AG08396 (cell line): ENCODE measurements around the gene AGR3.

ENCODE experiments used
- DNase-seq: peaks from one replicate; pipeline ENCODE4 v3.0.0; 2012; ENCODE audit warnings: low spot score, mixed read lengths

AGR3 gene

DNA sequence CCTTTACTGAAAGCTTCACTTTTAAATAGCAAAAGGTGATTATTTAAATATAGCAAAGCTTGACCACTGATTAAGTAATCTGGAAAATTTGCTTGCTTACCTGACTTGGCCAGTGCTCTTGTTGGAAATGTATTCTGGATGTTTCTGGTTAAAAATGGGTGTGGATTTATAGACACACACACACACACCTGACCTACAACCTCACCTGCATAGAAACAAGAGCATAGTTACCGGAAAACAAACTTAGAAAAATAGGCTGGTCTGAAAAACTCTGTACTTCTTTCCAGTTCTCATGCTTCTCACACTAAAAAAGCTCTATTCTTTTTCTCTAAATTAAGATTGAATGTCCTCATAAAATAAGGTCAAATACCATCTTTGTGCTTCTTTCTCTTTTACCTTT, at the start of gene AGR3:
AGR3 (minus strand) TSS at position 140 of the 400 bp plus-strand sequence. CDS start 3,365 bp downstream, outside the sequence.
- DNase-seq: no peak

DNA sequence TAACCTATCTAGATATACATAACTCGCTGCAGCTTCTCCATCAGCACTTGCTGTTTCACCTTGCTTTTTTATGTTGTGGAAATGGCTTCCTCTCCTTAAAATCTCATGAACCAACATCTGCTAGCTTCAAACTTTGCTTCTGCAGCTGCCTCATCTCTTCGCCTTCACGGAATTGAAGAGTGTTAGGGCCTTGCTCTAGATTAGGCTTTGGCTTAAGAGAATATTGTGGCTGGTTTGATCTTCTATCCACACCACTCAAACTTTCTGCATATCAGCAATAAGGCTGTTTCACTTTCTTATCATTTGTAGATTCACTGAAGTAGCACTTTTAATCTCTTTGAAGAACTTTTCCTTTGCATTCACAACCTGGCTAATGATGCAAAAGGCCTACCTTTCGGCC, 49.2 kb upstream of the AGR3 start:
- DNase-seq: no peak

DNA sequence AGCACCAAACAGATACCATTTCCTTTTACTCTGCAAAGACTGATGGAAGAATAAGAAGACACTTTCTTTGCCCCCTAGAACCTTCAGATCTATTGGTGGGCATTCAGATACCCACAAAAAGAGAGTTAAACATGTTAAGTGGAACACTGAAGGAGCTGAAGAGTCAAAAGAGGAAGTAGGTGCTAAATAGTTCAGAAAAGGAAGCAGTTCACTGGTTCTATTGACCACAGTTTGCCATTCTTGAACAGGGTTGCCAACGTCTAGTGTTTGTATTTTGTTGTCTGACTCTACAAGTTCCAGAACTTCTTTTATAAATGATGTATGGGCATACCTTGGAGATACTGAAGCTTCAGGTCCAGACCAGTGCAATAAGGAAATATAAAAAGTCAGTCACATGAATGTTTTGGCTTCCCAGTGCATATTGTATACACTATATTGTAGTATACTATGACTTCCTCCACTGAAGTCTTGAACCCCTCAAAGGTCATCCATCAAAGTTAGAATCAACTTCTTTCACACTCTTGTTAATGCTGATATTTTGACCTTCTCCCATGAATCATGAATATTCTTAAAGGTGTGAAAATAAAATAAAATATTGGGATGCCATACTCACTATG, 47.5 kb upstream of the AGR3 start:
- DNase-seq: no peak

DNA sequence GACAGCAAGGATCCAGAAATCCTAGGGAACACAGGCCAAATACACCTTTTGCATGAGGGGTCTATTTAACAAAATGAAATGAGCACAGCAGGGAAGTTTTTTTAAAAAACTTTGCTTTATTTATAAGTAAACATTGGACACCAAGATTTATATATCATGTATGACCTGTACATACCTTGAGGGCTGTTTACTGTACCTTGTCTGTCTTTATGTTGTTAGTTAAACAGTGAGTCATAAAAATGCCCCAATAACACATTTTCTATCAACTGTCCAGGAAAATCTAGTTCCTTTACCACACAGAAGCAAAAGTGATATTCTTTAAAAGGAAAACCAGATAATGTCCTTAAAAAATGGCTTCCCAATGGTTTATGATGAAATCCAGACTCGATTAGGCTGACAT, 45.1 kb upstream of the AGR3 start:
- DNase-seq: no peak

DNA sequence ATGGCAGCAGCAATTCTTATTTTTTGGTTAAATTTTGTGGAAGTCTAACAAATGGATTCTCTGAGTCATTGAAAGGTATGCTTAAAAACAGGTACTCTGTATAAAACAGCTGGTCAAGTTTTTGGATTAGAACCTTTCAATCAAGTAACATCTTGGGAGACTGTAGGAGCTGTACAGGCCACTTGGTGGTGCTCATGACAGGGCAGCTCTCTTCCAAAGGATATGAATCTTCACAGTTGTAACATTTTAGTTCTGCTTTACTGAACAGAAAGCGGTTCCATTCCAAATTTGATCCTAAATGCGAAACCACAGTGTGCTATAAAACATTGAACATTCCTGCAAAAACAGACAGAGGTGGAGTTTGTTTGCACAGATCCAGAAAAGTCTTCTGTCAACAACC, 44.5 kb upstream of the AGR3 start:
- peak; percentile 34 for DNase-seq

DNA sequence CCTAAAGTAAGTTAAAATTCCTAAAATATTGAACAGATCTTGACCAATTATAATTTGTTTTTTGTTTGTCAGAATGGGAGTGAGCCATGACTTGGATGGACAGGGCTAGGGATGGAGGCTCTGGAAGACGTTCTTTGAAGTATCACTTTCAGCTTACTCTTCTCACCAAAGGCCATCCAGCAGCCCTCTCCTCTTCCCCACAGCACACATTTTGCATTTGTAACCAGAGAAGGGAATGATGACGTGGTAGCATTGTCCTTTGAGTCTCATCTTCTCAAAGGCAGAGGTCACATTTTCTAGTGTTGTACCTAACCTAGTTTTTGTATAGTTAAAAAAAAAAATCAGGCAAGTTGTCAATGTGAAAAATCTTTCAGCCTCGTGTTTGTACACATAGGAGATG, 43.8 kb upstream of the AGR3 start:
- no peak for DNase-seq

DNA sequence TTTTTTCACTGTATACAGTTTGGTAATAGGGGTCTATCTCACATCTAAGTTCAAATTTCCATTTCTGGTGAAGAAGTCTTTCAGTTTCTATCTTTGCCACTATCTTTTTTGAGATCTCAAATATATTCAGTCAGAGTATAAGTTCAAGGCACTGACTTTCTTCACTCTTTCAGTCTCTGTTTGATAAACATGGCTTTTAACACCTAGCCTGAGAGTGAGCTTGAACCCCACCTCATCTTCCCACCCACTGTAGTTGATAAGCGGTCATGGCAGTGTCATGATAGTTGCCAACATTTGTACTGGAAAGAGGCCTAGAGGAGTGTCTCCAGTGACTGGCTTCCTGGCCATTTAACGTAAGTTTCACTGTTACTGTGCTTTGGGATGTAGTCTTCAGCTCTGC, 41.2 kb upstream of the AGR3 start:
- DNase-seq: no peak

DNA sequence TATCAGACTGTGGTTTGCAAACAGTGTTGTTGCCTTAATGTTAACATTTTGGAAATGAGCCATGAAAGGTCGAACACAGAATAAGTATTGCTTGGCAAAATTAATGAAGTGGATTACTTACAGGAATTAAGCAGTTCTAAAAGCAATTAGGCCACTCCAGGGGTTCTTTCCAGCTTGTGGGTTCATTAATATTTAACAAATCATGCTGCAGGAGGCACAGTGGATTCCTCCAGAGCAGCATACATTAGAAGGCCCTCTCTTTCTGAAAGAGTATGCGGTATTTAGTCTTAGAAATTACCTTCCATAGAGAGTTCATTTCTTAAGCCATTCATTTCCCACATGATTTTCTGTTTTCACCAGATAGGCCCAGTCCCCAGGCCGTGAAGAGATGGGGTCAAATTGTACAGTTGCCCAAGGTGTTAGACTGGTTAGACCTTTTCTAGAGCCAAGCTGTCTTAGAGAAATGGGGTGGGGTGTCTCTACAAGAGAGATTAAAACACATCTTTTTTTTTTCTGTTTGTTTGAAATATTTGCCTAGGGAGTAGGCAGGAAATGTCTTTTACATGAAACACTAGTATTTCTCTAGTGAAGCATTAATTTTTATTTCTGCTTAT, 40.0 kb upstream of the AGR3 start:
- no peak for DNase-seq

DNA sequence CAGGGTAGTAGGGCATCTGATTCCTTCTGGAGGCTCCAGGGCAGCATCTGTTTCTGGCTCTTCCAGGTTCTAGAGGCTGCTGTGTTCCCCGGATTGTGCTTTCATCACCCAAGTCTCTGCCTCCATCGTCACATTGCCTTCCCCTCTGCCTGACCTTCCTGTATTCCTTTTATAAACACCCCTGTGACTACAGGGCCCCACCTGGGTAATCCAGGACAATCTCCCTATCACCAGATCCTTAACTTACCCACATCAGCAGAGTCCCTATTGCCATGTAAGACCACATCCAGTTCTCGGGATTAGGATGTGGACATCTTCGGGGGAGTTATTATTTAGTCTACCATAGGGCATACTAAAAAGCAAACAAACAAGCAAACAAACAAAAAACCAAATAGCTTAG, 39.4 kb upstream of the AGR3 start:
- DNase-seq: no peak

DNA sequence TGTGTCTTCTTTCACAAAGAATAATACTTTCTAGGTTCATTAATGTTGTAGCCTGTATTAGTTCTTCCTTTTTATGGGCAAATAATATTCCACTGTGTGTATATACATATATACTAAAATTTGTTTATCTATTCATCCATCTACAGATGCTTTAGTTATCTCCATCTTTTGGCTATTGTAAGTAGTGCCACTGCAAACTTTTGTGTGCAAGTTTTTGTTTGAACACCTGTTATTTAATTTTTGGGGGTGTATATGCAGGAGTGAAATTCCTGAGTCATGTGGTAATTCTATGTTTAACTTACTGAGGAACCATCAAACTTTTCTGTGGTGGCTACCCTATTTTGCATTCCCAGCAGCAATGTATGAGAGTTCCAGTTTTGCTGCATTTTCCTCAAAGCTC, 37.7 kb upstream of the AGR3 start:
- no peak for DNase-seq

DNA sequence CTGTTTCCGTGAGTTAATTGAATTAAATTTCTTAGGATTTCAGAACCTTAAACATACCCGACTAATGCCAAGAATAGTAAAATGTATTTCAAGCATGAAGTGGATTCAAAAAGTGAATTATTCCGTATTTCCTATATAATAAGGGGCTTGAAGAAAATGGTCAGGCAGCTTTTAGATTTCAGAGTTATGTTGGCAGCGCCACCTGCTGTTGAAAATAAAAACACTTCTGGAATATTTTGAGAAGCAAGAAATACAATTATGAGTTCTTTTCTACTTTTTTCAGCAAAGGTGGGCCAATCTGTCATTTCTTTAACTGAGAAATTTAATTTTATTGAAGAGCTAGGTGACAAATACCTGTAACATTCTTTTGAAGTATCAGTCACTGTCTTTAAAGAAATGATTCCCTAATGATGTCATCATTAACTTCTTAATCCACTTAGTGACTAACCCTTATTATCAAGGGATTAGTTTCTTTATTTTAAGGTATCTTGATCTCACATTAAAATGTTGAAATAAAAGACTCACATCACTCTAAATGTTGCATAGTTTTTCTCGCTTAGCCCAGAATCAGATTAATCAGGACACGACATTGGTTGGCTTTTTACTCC, 36.6 kb upstream of the AGR3 start:
- peak; percentile 16 for DNase-seq

DNA sequence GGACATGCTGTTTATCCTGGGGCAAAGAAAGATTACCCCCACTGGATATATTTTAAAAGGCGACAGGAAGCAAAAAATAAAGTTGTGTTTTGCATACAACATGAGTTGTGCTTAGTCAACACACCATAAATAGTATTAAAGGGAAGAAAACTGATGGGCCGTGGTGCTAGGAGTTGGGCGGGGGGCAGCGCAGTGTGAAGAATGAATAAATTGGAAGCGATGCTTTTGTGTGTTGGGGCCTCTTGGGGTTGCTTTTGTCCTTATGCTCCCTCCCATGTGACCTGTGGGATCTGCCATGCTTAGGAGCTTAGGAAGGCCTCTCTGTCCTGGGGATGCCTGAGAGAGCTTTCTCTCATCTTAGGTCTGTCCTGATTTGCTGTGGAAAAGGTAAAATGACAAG, 35.0 kb upstream of the AGR3 start:
- DNase-seq: no peak

DNA sequence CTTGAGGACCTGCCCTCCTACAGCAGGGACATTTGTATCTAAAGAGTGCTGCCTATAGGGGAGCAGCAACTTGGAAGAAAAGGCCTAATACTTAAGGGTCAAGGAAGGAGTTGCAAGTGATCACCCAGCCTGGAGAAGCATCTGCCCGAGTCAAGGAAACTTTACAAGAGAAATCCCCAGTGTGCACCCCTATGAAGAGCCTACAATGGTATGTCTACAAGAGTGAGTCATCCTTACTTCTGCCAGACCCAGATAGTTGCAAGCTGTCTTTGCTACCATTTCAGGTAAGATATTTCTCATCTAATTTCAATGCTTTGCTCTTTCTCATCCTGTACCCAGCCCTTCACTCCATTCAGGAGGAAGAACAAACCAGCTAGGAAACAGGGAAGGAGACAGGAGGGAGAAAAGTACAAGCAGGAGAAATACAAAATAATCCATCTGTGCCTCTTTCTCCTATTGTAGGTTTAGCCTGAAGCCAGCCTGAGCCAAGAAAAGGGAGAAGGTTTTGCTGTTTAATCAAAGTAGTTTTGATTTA, 34.4 kb upstream of the AGR3 start:
- peak; percentile 29 for DNase-seq

DNA sequence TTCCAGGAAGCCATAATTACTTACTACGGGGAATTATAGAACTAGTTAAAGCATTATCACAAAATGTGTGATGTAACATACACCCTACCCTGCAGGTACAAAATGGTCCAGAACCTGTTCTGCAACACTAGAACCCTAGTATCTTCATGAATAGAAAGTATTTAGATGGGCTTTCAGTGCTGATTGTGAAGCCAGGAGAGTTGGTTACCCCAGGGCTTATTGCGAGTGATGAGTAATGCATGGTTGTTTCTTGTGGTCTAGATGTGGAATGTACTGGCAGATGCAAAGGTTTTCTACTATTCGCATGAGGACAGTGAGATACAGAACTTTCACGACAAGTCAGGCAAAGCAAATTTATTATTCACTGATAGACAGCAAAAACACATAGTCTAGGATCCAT, 33.6 kb upstream of the AGR3 start:
- peak; percentile 70 for DNase-seq

DNA sequence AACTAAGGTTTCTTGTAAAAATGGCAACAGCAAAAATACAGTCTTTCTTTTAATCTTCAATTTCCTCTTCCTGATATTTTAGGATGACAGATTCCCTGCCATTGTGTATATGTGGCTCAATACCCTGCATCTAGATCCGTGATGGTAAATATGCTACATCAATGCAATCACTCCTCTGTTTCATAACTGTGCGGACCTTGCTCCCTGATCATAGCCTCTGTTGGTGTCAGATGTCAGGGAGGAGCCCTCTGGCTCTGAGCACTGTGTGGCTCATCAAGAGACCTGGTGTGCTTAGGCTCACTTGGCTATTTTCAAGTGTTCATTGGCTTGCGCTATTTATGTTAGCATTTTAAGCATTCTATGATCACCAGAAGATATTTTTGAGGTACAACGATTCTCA, 33.0 kb upstream of the AGR3 start:
- DNase-seq: no peak

DNA sequence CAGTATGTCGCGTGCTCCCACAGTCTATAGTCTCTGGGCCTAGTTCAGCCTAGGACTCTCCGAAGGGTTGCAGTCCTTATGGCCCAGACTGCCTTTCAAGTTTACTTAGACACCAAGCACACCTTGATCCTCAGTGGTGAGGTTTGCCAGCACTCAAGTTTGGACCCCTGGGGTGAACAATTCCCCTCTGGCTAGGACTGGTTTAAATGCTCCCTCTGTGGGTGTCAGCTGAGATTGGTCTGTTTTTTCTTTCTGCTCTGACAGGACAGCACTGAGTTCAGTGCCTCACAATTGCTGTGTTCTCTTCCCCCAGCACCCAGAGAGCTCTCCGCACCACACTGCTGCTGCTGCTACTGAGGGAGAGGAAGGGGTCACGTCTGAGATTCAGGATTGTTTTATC, 31.9 kb upstream of the AGR3 start:
- no peak for DNase-seq

DNA sequence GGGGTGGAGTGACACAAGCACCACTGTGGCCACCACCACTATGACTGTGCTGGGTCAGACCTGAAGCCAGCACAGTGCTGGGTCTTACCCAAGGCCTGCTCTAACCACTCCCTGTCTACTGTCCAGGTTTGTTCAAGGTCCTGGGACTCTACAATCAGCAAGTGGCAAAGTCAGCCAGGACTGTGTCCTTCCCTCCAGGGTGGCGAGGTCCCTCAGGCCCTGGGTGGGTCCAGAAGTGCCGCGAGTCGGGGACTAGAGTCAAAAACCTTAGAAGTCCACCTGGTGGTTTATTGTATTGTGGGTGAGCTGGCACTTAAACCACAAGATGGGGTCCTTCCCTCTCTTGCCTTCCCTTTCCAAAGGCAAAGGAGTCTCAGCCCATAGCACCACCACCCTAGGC, 30.8 kb upstream of the AGR3 start:
- no peak for DNase-seq

DNA sequence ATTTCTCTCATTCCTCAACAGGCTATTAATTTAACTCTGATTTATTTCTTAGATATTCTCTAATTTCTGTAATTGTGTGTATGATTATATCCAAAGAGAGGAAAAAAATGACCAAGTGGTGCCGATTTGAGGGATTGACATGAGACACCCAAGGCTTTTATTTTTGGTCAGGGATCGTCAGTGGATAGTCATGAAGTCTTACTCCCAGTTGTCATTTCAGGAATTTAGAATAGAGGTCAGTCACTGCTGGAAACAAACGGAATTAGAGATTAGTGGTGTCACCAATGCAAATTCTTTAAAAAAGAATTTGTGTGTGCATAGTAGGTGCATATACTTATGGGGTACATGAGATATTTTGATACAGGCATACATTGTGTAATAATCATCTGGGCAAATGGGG, 26.8 kb upstream of the AGR3 start:
- DNase-seq: no peak

DNA sequence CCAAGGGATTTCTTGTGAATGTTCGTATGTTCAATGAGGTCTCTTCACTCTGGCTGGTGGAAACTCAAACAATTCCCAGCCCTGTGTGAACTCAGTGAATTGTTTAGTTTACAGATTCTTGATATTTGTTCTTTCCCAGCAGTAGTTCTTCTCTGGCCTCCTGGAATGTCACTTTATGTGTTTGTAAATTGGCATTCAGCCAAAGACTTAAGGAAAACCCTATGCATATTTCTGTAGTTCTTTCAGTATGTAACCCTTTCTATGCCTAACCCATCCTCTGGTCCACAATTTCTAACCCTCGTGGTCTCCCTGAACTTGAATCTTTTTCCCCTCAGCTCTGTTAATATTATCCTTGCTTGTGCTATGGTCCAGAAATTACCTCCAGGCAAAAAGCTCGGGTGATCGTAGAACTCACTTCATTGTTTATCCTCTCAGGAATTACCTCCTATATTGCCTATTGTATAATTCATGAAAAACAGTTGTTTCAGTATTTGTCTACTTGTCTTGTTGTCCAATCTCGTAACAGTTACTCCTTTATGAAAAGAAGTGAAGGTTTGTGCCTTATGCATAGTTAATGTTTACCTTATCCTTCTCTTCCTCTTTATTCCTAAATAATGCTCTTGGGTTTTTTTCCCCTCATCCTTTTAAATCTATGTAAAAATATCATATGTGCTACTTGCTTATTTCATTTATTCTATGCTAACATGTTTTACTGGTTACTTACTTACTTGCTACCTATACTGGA, 23.7 kb upstream of the AGR3 start:
- DNase-seq: no peak

DNA sequence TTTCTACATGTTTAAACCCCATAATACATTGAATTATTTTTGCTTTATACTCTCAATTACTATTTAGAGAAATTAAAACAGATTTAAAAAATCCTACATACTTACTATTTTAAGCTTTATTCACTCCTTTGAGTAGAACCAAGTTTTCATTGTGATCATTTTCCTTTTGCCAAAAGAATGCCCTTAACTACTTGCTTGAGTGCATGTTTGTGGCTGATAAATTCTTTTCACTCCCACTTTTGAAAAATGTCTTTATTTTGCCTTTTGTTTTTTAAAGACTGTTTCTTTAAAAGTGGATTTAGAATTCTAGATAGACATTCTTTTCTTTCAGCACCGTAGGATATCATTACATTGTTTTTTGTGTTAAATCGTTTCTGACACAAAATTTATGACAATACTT, 22.3 kb upstream of the AGR3 start:
- no peak for DNase-seq

DNA sequence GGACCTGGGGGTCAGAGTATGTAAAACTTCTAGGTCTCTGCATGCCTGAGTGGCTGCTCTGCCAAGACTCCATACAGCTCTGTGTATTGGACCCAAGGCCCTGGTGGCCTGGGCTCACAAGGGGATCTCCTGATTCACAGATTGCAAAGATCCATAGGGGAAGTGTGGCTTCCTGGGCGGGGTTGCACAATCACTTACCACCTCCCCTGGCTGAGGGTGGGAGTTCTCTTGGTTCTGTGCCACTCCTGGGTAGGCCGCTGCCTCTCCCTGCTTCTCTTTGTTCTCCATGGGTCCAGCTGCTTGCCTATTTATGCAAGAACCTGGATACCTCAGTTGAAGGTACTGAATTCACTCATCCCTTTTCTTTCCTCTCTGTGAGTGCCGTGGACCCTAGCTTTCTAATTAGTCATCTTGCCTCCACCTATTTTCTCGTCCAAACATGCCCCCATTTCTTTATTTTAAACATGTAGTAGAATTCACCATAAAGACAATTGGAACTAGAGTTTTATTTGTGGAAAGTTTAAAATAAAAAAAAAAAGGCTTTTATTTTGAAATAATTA, 18.5 kb upstream of the AGR3 start:
- DNase-seq: no peak

DNA sequence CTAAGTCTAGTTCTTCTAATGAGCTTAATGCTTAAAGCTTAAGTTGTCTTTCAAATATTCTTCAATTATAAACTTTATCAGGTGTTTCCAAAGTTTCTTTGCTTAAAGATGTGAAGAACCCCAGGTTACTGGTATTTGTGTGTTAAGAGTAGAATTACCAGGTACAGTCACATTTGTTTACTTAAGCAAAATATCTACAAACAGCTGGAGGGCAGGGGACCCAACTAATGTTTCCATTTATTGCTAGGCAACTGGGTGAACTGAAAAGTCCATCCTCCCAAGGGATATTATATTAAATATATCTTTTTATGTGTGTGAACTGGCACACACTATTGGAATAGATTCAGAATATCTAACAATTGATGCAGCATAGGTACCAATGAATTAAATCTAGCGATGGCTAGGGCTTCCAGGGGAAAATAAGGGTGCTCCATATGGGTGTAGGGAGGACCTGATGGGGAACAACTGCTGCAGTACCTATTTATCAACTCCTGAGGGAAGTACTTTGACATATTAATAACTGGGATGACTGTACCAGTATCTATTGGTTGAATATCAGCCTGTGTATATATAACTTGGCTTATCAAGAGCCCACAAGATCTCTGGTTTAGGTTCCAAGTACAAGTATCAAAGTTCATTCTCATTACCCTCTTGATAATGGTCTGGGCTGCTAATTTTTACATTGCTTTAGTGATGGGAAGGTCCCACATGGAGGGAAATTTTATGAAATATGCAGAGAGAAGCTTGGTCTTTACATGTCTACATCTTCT, 10.3 kb upstream of the AGR3 start:
- no peak for DNase-seq
